ENCODE measurements around the gene CORO2A. TPM values are rescaled to one million over a fixed set of nuclear protein-coding genes. Genes with fewer than 3 reads are reported as not detected.

Gene CORO2A
- total and polyA plus RNA-seq, 2 of the 13 experiments (the other 11 are each of a cell fraction or from before 2014, with no cell fraction given), result 14.4 to 15.3 TPM

DNA sequence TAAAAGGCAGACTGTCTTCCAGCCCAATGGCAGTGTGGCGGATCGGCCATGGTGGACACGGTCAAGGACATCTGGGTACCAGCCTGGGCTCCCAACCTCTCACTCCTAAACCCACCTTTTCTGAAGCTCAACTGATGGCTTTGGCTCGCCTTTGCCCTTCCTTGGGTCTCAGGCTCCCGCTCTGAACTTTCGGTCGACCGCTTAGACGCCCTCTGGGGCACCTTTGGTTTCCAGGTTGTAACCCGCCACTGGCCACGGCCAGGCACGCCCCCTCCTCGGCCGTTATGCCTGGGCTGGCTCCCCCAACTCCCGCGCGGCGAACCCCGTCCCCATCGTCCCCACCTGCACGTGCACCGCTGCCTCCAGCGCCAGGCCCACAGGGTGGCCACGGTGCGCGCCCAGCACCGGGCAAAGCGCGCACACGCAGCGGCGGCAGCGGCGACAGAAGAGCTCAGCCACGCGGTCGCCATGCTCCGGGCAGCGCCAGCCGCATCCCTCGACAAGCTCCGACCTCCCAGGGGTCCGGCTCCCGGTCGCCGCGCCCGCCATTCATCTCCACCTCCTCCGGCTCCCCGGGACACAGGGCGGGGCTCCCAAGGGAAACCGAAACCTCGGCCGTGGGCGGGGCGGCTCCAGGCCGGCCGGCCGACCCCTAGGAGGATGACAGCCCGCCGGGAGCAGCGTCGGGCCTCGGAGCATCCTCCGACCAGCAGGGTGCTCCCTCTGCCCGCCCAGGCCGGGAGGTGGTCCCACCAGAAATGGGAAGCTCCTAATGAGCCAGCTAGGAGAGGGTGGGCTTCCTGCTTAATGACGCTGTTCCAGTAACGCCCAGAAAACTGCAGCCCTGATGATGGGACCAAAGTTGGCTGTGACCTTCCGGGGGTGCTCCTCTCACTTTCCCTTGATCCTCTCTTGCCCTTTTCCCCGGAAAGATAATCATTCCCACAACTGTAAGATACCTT lies 73.5 kb downstream of the CORO2A start, which contains the start of gene TRIM14 (continued):
- TF ChIP-seq, protein P1, sequence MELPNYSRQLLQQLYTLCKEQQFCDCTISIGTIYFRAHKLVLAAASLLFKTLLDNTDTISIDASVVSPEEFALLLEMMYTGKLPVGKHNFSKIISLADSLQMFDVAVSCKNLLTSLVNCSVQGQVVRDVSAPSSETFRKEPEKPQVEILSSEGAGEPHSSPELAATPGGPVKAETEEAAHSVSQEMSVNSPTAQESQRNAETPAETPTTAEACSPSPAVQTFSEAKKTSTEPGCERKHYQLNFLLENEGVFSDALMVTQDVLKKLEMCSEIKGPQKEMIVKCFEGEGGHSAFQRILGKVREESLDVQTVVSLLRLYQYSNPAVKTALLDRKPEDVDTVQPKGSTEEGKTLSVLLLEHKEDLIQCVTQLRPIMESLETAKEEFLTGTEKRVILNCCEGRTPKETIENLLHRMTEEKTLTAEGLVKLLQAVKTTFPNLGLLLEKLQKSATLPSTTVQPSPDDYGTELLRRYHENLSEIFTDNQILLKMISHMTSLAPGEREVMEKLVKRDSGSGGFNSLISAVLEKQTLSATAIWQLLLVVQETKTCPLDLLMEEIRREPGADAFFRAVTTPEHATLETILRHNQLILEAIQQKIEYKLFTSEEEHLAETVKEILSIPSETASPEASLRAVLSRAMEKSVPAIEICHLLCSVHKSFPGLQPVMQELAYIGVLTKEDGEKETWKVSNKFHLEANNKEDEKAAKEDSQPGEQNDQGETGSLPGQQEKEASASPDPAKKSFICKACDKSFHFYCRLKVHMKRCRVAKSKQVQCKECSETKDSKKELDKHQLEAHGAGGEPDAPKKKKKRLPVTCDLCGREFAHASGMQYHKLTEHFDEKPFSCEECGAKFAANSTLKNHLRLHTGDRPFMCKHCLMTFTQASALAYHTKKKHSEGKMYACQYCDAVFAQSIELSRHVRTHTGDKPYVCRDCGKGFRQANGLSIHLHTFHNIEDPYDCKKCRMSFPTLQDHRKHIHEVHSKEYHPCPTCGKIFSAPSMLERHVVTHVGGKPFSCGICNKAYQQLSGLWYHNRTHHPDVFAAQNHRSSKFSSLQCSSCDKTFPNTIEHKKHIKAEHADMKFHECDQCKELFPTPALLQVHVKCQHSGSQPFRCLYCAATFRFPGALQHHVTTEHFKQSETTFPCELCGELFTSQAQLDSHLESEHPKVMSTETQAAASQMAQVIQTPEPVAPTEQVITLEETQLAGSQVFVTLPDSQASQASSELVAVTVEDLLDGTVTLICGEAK (IDR thresholded peaks at IDR 0.05), result no peak
- TF ChIP-seq, protein P1 (CRISPR knock-in tag; IDR thresholded peaks at IDR 0.05), result peak; percentile 63; the same call in 1 of the 2 replicates
- TF ChIP-seq ZNF792 (CRISPR knock-in tag; IDR thresholded peaks at IDR 0.05) (peak; percentile 17; the same call in 1 of the 2 replicates), ZSCAN31 (CRISPR knock-in tag; IDR thresholded peaks at IDR 0.05; ENCODE audit: low read depth) (peak; percentile 85), ZNF350 (CRISPR knock-in tag; IDR thresholded peaks at IDR 0.05; ENCODE audit: borderline replicate concordance, low read depth) (peak; percentile 56; the same call in 1 of the 2 replicates), TRIM24 (CRISPR knock-in tag; IDR thresholded peaks at IDR 0.05) (no peak), ZNF430 (CRISPR knock-in tag; IDR thresholded peaks at IDR 0.05) (peak; percentile 66; the same call in 1 of the 2 replicates)
- TF ChIP-seq, protein P2, sequence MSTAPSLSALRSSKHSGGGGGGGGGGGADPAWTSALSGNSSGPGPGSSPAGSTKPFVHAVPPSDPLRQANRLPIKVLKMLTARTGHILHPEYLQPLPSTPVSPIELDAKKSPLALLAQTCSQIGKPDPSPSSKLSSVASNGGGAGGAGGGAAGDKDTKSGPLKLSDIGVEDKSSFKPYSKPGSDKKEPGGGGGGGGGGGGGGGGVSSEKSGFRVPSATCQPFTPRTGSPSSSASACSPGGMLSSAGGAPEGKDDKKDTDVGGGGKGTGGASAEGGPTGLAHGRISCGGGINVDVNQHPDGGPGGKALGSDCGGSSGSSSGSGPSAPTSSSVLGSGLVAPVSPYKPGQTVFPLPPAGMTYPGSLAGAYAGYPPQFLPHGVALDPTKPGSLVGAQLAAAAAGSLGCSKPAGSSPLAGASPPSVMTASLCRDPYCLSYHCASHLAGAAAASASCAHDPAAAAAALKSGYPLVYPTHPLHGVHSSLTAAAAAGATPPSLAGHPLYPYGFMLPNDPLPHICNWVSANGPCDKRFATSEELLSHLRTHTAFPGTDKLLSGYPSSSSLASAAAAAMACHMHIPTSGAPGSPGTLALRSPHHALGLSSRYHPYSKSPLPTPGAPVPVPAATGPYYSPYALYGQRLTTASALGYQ (CRISPR knock-in tag; IDR thresholded peaks at IDR 0.05), result no peak
- TF ChIP-seq, protein P3, sequence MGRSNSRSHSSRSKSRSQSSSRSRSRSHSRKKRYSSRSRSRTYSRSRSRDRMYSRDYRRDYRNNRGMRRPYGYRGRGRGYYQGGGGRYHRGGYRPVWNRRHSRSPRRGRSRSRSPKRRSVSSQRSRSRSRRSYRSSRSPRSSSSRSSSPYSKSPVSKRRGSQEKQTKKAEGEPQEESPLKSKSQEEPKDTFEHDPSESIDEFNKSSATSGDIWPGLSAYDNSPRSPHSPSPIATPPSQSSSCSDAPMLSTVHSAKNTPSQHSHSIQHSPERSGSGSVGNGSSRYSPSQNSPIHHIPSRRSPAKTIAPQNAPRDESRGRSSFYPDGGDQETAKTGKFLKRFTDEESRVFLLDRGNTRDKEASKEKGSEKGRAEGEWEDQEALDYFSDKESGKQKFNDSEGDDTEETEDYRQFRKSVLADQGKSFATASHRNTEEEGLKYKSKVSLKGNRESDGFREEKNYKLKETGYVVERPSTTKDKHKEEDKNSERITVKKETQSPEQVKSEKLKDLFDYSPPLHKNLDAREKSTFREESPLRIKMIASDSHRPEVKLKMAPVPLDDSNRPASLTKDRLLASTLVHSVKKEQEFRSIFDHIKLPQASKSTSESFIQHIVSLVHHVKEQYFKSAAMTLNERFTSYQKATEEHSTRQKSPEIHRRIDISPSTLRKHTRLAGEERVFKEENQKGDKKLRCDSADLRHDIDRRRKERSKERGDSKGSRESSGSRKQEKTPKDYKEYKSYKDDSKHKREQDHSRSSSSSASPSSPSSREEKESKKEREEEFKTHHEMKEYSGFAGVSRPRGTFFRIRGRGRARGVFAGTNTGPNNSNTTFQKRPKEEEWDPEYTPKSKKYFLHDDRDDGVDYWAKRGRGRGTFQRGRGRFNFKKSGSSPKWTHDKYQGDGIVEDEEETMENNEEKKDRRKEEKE (IDR thresholded peaks at IDR 0.05), result no peak
- TF ChIP-seq, protein P4, sequence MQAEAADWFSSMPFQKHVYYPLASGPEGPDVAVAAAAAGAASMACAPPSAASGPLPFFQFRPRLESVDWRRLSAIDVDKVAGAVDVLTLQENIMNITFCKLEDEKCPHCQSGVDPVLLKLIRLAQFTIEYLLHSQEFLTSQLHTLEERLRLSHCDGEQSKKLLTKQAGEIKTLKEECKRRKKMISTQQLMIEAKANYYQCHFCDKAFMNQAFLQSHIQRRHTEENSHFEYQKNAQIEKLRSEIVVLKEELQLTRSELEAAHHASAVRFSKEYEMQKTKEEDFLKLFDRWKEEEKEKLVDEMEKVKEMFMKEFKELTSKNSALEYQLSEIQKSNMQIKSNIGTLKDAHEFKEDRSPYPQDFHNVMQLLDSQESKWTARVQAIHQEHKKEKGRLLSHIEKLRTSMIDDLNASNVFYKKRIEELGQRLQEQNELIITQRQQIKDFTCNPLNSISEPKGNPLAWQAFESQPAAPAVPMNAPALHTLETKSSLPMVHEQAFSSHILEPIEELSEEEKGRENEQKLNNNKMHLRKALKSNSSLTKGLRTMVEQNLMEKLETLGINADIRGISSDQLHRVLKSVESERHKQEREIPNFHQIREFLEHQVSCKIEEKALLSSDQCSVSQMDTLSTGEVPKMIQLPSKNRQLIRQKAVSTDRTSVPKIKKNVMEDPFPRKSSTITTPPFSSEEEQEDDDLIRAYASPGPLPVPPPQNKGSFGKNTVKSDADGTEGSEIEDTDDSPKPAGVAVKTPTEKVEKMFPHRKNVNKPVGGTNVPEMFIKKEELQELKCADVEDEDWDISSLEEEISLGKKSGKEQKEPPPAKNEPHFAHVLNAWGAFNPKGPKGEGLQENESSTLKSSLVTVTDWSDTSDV (CRISPR knock-in tag; IDR thresholded peaks at IDR 0.05), result peak; percentile 75; the same call in 1 of the 2 replicates

All from HepG2 (cell line).